Glutamatergic neuron (in vitro differentiated cells): ENCODE results near the gene ZCCHC14. TPM values are rescaled to one million over a fixed set of nuclear protein-coding genes. Genes with fewer than 3 reads are reported as not detected.

Experiments used
- DNase-seq: peaks from one replicate; pipeline ENCODE4 v3.0.0; 2022
- H3K27ac Mint-ChIP-seq: one replicate; pipeline ENCODE4 v1.8.0; 2020; ENCODE audit warnings: mild to moderate bottlenecking, mixed read lengths, inconsistent platforms; ENCODE audit not compliant: unreplicated experiment
- H3K27me3 Mint-ChIP-seq: one replicate; pipeline ENCODE4 v1.8.0; 2020; ENCODE audit warnings: mild to moderate bottlenecking, moderate library complexity, mixed read lengths, inconsistent platforms; ENCODE audit not compliant: unreplicated experiment
- H3K36me3 Mint-ChIP-seq: one replicate; pipeline ENCODE4 v1.8.0; 2020; ENCODE audit warnings: mild to moderate bottlenecking, mixed read lengths, inconsistent platforms; ENCODE audit not compliant: unreplicated experiment
- H3K4me1 Mint-ChIP-seq: one replicate; pipeline ENCODE4 v1.8.0; 2020; ENCODE audit warnings: mild to moderate bottlenecking, low read depth, mixed read lengths, inconsistent platforms; ENCODE audit not compliant: unreplicated experiment
- H3K4me3 Mint-ChIP-seq: one replicate; pipeline ENCODE4 v1.8.0; 2020; ENCODE audit warnings: mild to moderate bottlenecking, mixed read lengths, inconsistent platforms; ENCODE audit not compliant: unreplicated experiment
- H3K9me3 Mint-ChIP-seq: one replicate; pipeline ENCODE4 v1.8.0; 2020; ENCODE audit warnings: mild to moderate bottlenecking, moderate library complexity, mixed read lengths, inconsistent platforms; ENCODE audit not compliant: unreplicated experiment
- total RNA-seq: library from RNA; stranded (reverse); fragmentation: NEBNext Ultra II Directional; extraction: Animal tissue kit (Norgen Biotek cat#: 25700); gene quantifications from one replicate; pipeline ENCODE4 v1.2.1, GENCODE V29; 2021; ENCODE audit not compliant: unreplicated experiment
- TF ChIP-seq, protein P1 (sequence below): fragments of 200-600 bp; sonication (generic); IDR thresholded peaks from one replicate; pipeline ENCODE4 v1.5.0; 2021; ENCODE audit not compliant: partially characterized antibody, unreplicated experiment

Gene ZCCHC14
- total RNA-seq, 1 donor from 2014 or later: 29.2 TPM

DNA sequence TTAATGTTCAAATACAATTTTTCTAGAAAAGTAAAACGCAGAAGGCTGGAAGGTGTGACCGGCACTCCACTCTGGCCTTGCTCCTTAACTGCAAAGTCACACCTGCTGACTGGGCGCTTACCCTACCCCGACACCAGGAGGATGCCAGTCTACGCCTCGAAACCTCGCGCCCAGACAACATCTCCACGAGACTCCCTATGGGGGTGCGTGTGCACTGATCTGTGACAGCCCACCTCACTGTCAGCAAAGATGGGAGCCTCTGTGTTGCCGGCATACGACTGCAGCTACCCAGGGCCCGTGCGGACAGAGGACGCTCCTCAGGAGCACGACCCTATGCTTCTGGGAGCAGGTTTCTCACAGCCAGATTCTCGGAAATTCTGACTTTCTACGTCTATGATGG is 74.6 kb downstream of the ZCCHC14 start:
- Mint-ChIP-seq H3K4me3 (no peak overlapping the region), H3K4me1 (peaks cover 1% of the 10 kb centered on the region), H3K36me3 (peaks cover 5% of the 10 kb centered on the region), H3K27me3 (peaks cover 4% of the 10 kb centered on the region), H3K27ac (no peak overlapping the region), H3K9me3 (peaks cover 4% of the 10 kb centered on the region)
- TF ChIP-seq, protein P1, sequence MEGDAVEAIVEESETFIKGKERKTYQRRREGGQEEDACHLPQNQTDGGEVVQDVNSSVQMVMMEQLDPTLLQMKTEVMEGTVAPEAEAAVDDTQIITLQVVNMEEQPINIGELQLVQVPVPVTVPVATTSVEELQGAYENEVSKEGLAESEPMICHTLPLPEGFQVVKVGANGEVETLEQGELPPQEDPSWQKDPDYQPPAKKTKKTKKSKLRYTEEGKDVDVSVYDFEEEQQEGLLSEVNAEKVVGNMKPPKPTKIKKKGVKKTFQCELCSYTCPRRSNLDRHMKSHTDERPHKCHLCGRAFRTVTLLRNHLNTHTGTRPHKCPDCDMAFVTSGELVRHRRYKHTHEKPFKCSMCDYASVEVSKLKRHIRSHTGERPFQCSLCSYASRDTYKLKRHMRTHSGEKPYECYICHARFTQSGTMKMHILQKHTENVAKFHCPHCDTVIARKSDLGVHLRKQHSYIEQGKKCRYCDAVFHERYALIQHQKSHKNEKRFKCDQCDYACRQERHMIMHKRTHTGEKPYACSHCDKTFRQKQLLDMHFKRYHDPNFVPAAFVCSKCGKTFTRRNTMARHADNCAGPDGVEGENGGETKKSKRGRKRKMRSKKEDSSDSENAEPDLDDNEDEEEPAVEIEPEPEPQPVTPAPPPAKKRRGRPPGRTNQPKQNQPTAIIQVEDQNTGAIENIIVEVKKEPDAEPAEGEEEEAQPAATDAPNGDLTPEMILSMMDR: no peak
- no peak for DNase-seq

DNA sequence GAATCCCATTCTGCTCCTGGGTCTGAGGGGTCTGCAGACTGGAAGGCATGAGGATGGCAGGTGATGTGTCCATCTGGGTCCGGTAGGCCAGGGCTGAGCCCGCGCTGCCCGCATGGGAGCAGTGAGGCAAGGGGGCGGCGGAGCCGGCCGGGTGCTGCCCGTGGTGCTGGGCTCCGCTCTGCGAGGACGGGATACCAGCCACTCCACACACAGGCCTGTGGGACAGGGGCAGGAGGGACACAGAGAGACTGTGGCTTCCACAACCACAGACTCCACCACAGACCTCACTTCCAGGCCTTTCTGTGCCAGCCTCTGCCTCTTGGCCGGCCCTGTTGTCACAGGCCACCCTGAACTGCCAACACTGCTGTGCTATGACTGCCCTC is 75.3 kb downstream of the ZCCHC14 start:
- no peak for DNase-seq
- TF ChIP-seq, protein P1: no peak
- H3K36me3 Mint-ChIP-seq: peaks cover 5% of the 10 kb centered on the region
- no peak overlapping the region for H3K4me3 Mint-ChIP-seq
- peaks cover 4% of the 10 kb centered on the region for H3K27me3 Mint-ChIP-seq
- H3K9me3 Mint-ChIP-seq: peaks cover 4% of the 10 kb centered on the region
- H3K4me1 Mint-ChIP-seq: peaks cover 3% of the 10 kb centered on the region
- H3K27ac Mint-ChIP-seq: no peak overlapping the region

DNA sequence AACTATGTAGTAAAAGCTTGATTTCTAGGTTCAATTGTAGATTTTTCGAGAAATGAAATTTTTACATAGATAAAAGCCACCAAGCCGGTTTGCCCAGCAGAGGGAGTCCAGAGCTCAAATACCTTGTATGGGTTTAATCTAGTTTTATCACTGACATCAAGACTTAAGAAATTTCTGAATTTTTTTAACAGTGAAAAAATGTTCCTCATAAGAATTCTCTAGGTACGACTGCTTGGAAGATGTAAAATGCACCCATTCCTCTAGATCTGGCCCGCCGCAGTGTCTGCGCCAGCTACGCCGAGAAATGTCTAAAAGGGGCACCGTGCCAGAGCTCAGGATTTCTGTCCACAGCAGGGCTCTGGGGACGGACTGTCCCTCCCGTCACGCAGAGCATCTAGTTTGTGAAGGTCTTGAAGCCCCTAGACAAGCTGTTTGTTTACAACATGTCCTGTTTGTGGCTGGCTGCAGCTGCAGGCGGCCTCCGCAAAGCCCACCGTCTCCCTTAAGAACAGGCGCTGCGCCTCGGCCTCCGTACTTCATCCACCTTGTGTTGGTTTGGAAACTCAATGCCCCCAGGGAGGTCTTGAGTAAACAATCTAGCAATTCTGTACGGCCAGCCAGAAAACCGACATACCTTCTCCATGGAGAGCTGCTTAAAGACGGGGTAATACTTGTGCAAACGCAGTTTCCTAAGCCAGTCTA is 75.8 kb downstream of the ZCCHC14 start:
- Mint-ChIP-seq H3K4me1 (peaks cover 3% of the 10 kb centered on the region), H3K36me3 (peaks cover 5% of the 10 kb centered on the region), H3K4me3 (no peak overlapping the region), H3K27ac (no peak overlapping the region), H3K27me3 (peaks cover 2% of the 10 kb centered on the region), H3K9me3 (peaks cover 4% of the 10 kb centered on the region)
- DNase-seq: no peak
- TF ChIP-seq, protein P1: peak; percentile 74

DNA sequence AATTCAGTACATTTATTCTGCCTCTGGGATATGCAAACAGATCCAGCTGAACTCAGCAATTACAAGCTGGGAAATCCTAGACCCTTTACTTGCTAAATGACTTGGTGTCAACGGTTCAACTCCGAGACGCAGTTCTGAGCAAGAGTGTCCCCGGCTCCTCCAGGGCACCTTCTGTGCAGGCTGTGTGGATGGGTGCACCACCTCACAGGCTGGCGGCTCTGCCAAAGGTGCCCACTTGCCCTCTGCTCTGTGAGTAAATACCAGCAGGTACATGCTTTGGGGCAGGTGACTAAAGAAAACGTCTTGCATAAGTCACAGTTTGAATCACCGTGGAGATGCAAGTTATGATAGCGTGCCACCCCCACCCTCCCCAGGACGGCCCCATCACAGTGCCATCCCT is 77.4 kb downstream of the ZCCHC14 start:
- Mint-ChIP-seq H3K4me3 (no peak overlapping the region), H3K27me3 (no peaks in the 10 kb centered on the region), H3K27ac (no peak overlapping the region), H3K4me1 (peaks cover 5% of the 10 kb centered on the region), H3K9me3 (peaks cover 8% of the 10 kb centered on the region), H3K36me3 (peaks cover 5% of the 10 kb centered on the region)
- TF ChIP-seq, protein P1: no peak
- no peak for DNase-seq

DNA sequence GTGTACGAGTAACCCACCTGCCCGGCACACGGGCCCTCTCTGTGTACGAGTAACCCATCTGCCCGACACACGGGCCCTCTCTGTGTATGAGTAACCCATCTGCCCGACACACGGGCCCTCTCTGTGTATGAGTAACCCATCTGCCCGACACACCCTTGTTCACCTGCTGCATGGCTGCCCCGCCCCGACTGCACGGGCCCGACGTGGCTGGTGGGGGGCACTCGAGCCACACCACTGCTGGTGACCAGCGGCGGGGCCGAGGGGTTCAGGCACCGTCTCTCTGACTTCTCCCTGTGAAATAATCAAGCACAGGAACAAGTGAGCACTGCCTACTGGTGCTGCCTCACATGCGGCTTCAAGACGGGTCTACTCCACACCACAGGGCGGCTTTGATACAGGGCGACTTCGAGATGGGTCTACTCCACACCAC is 78.6 kb downstream of the ZCCHC14 start:
- no peak overlapping the region for H3K4me3 Mint-ChIP-seq
- DNase-seq: no peak
- peaks cover 9% of the 10 kb centered on the region for H3K9me3 Mint-ChIP-seq
- no peaks in the 10 kb centered on the region for H3K27me3 Mint-ChIP-seq
- H3K36me3 Mint-ChIP-seq: peaks cover 5% of the 10 kb centered on the region
- H3K4me1 Mint-ChIP-seq: peaks cover 5% of the 10 kb centered on the region
- H3K27ac Mint-ChIP-seq: no peak overlapping the region
- TF ChIP-seq, protein P1: no peak
